ENCODE data around the gene MN1.

DNA sequence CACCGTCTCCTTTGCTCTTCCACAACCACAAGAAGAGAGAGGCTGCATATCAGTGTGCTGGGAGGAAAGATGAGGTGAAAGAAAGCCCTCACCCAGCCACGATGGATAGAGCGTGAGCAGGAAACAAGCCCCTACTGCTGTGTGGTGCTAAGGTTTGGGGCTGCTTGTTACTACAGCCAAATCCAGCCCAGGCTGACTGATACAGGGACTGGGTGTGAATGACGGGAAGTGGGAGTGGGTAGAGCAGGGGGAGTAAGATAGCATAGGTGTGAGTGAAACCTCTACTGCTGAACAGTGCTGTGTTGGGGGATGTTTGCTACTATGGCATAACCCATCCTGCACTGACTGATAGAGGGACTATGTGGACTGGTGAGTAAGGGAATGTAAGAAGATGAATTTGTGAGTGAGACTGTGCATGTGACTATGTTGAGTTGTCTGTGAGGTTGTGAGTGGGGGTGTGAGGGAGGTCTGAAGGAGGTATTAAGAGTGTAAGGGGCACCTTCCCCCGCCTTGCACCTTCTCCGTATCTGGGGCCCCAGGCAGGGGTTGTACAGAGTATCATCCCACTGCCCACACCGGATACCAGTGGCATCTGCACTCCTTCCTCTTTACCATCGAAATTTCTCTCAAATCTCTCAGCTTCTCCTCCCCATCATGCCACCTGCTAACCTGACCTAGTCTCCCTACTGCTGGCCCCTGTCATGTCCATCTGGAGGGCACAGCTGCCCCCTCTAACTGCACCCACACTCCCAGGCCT is 91.5 kb downstream of the MN1 start:
- TF ChIP-seq POLR2AphosphoS5 (IDR thresholded peaks at IDR 0.05; ENCODE audit: borderline replicate concordance, low read depth, low read length) (no peak), EZH2 (IDR thresholded peaks at IDR 0.05) (no peak)
